Occipital lobe (tissue), 2 donors: ENCODE measurements around the gene PLRG1. TPM values are rescaled to one million over a fixed set of nuclear protein-coding genes. Genes with fewer than 3 reads are reported as not detected.

Source experiments
- DNase-seq: peaks from one replicate; lab custom pipeline; 2025; lab: John Stamatoyannopoulos, UW
- total RNA-seq: library from RNA; depleted of rRNA; stranded (reverse); fragments of >200 nt; gene quantifications from one replicate; pipeline ENCODE4 v1.2.3, GENCODE V29; 2014

Gene PLRG1
- total RNA-seq, 1 donor from 2014 or later: 81.1 TPM

GRCh38 chr4:154574311-154574710, 24.1 kb upstream of the PLRG1 start:
- DNase-seq: no peak

DNA sequence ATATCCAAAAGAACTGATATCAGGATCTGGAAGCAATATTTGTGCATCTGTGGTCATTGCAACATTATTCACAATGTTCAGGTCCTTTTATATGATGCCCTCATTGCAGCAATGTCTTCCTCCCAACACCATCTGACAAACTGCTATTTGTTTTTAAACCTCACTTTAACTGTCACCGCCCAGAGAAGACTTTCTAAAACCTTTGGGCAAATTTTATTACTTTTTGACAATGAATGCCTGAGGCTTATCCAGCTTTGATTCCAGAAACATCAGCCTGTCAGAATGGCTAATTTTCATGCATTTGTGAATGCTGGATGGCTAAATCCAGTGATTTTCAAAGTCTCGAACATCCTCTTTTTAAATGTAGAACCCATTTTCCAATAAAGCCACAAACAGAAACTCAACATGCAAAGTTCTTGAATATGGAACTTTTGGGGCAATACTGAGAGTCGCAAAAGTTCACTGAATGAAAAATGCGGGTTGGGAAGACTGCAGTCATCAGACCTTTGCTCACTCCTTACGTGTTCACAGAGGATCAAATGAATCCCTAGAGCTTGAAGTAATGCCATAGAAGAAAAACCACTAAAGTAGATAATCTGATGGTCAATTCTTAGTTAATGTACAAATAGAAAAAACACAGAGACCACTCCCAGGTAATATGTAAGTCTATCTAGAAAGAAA, 23.1 kb upstream of the PLRG1 start:
- no peak for DNase-seq

DNA sequence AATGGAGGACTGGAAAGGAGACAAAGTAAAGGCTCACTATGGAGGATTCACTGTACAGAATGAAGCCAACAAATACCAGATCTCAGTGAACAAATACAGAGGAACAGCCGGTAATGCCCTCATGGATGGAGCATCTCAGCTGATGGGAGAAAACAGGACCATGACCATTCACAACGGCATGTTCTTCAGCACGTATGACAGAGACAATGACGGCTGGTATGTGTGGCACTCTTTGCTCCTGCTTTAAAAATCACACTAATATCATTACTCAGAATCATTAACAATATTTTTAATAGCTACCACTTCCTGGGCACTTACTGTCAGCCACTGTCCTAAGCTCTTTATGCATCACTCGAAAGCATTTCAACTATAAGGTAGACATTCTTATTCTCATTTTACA, 19.4 kb upstream of the PLRG1 start:
- DNase-seq: no peak

DNA sequence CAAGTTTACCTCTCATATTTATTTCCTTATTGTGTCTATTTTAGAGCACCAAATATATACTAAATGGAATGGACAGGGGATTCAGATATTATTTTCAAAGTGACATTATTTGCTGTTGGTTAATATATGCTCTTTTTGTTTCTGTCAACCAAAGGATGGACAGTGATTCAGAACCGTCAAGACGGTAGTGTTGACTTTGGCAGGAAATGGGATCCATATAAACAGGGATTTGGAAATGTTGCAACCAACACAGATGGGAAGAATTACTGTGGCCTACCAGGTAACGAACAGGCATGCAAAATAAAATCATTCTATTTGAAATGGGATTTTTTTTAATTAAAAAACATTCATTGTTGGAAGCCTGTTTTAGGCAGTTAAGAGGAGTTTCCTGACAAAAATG, 18.8 kb upstream of the PLRG1 start:
- no peak for DNase-seq

- DNase-seq: no peak
These were observed 16.5 kb upstream of the PLRG1 start for GRCh38 chr4:154566639-154567204.

- DNase-seq: no peak
These were observed 15.5 kb upstream of the PLRG1 start for GRCh38 chr4:154565704-154566103.

DNA sequence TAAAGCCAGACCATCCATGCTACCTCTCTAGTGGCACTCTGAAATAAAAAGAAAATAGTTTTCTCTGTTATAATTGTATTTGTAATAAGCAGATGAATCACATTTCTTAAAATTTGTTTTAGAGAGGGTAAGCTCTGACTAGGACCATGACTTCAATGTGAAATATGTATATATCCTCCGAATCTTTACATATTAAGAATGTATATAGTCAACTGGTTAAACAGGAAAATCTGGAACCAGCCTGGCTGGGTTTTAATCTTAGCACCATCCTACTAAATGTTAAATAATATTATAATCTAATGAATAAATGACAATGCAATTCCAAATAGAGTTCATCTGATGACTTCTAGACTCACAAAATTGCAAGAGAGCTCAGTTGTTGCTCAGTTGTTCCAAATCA, 14.1 kb upstream of the PLRG1 start:
- DNase-seq: no peak

DNA sequence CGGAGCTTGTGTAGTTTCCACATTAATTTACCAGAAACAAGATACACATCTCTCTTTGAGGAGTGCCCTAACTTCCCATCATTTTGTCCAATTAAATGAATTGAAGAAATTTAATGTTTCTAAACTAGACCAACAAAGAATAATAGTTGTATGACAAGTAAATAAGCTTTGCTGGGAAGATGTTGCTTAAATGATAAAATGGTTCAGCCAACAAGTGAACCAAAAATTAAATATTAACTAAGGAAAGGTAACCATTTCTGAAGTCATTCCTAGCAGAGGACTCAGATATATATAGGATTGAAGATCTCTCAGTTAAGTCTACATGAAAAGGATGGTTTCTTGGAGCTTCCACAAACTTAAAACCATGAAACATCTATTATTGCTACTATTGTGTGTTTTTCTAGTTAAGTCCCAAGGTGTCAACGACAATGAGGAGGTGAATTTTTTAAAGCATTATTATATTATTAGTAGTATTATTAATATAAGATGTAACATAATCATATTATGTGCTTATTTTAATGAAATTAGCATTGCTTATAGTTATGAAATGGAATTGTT, 12.6 kb upstream of the PLRG1 start, which contains the start of gene FGB:
Gene FGB, plus strand, starts transcription at position 315 of the 558 bp plus-strand sequence. Its CDS starts 8 bp downstream, at position 323.
- no peak for DNase-seq

DNA sequence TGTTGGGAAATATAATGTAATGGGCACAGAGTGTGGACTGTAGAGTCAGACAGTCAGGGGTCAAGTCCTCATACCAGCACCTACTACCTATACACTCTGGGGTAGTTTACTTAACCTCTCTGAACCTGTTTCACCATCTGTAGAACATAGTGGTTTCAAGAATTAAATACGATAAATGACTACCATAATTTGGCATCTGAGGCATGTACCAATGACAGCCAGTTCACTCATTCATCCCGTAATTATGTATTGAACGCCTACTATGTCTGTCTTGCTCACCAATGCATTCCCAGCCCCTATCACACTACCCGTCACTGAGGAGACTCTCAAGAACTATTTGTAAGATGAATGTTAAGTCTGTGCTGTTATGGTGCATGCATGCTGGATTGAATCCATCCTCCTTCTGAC, 10.6 kb upstream of the PLRG1 start:
- no peak for DNase-seq

GRCh38 chr4:154560419-154560801, 10.2 kb upstream of the PLRG1 start:
- DNase-seq: no peak

DNA sequence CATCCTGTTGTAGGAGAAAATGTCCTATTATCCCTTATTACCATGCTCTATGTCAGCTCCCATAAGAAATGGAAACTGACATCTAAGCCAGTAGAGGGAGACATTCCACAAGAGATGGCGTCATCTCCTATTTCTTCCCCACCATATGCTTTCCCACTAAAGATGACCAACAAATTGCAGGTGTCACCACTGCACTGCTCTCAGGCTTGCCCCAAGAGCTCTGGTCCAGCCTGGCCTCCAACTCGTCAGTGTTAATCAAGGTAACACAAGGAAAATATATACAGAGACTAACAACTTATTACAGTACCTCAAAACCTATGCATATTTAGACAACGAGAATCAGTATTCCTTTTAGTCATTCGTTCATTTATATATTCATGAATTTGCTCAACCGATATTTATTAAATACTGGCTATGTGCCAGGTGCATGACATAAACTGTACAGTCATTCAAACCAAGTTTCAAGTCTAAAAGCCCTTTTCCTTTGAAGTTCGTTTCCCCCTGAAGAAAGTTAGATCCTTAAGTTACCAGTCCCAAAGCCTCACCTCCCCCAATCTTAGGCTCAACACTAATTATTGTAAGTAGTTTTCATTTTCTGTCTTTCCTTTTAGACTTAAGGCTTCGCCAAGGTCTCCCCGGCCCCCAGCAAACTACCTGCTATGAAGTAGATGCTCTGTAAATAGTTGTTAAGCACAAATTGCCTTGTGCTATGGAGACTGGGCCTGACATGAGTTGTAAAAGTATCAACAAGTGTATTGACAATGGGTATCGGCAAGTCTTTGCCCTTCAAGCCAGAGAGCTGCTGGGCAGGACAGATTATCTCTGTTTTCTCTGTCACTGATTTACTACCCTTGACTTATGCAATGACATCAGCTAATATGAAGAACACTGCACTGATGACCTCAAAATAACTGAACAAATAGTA, 9.6 kb upstream of the PLRG1 start:
- DNase-seq: no peak

DNA sequence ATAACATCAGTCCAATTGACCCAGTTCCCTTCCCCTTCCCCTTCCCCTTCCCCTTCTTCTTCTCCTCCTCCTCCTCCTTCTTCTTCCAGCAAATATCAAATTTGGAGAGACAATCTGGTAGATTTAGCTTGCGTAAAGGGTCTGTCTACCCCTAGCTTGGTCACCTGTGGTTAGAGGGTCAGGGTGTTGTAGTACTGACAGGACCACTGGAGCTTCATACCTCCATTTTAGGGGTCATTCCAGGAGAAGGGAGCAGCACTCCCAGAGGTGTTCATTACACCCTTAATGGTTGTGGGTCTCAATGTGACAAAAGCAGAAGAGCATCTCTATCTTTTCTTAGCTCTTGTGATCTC, 8.9 kb upstream of the PLRG1 start:
- no peak for DNase-seq

GRCh38 chr4:154551872-154552686, 1.9 kb upstream of the PLRG1 start:
- DNase-seq: peak; percentile 46

DNA sequence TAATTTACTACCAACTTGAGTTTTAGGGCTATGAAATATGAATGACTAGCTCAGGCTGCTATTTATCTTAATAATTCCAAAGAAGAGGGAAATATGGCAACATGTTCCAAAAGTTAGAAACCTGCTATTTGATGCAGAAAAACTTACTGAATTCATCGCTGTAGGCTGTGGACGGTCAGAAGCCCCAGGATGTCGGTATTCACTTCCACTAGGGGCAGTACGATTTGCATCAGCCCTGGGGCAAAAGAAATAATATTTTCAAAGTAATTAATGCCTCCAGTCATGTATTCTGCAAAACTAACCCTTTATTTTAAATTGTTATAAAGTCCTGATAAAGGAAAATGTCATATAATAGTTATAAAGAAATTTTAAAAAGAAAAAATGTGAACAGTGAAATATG, 4.5 kb downstream of the PLRG1 start:
- DNase-seq: no peak

DNA sequence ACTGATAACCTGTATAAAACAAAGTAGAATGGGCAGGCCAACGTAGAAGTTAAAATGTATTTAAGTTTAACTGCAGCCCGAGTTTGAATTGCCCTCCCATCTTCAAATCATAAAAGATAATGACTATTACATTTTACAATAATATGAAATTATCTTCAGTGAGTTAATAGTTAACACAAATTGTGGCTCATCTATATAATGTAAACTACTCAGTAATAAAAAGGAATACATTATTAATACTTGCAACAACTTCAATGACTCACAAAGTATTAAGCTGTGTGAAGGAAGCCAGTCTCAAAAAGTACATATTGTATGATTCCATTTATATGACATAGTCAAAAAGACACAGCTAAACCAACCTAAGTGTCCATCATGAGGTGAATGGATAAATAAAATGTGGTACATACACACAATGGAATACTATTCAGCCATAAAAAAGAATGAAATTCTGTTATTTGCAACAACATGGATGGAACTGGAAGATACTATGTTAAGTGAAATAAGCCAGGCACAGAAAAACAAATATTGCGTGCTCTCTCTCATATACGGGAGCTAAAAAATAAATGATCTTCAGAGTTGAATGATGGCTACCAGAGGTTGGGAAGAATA, 7.8 kb downstream of the PLRG1 start:
- no peak for DNase-seq

DNA sequence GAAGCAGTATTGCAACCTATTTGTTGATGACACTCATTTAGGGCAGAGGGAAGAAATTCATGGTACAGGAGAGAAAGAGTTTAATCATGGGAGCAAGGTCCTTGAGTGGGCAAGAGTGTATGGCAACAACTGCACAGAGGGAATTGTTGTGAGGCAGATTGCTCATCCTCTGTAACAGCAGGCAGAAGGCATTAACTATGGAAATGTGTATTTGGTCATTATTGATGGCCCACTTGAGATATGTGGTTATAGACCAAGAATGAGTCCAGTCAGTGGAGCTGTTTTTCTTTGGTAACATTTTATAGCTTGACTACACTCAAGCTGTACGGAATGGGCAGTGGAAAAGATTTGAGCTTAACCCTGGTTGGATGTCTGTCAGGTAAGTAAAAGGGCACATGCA, 15.9 kb downstream of the PLRG1 start:
- no peak for DNase-seq

DNA sequence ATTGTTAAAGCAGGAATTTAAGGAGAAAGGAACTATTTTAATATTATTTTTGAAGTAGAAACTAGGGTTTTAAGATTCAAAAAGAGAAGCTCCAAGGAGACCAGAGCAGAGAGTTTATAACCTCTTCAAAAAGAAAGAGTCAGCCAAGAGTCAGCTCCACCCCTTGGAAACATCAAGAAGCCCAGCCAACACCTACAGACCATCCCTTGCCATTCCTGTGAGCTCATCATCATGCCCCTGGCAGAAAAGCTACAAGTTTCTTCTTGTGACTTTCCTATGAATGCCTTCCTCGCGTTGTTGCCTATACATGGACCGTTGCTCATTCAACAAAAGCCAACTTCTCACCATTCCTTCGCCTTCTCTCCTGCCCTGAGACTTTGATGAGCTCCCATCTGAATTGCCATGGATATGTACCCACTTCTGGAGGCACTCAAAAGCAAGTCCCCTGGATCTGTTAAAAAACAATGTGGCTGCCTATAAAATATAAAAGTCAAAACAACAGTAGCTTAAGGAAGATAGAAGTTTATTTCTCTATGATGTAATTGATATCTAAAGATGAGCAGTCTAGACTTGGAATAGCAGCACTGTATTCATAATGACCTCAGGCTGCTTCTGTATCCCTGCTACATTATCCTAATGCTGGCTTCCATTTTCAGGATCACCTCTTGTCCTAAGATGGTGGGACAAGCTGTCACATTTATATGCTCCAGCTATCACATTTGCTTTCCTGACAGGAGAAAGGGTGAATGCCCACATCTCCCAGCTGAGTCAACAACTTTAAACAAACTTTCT, 20.3 kb downstream of the PLRG1 start:
- DNase-seq: no peak

- no peak for DNase-seq
These were observed 21.3 kb downstream of the PLRG1 start for GRCh38 chr4:154528869-154529268.

DNA sequence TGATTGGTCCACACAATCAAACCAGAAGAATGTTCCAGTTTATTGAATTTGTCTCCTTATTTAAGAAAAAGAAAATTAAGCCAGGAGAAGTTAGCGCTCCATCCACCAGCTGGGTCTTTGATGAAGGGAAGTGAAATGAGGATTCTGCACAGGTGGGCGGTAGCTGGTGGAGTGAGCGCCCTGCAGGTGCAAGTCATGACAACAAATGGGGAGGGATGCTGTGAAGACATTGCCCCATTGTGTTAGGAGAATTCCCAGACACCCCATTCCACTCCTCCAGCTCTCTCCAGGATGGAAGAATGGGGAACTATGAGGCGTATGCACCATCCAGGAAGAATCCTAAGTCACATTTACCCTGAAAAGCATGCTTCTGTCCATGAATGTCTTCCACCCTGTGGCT, 22.9 kb downstream of the PLRG1 start:
- no peak for DNase-seq

GRCh38 chr4:154526151-154526550, 24.0 kb downstream of the PLRG1 start:
- no peak for DNase-seq
